ELF-1 (cell line): ENCODE data around the gene NUS1.
"Not testable (repeated sequence)": the region's sequence is repeated elsewhere in the genome, so short reads cannot be mapped to it uniquely, and the experiment has no call there.

Experiments used
- DNase-seq: peaks from one replicate; pipeline ENCODE4 v3.0.0-alpha.2; 2016; ENCODE audit warnings: low read depth, low spot score

The NUS1 gene

DNA sequence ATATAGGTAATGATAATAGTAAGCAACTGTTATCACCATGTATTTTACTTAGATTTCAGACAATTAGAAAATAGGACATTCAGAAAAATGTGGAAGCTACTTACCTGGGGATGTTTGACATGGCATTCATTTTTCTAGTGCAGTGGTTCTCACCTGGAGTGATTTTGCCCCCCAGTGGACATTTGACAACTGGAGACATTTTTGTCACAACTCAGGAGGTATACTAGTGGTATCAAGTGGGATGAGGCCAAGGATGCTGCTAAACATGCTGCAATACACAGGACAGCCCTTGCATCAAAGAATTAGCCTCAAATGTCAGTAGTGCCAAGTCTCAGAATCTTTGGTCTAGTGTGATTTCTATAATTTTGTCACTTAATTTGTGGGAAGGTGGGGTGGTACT, 36.1 kb downstream of the NUS1 start:
- no peak for DNase-seq

GRCh38 chr6:117718895-117719294, 43.6 kb downstream of the NUS1 start:
- DNase-seq = no peak

DNA sequence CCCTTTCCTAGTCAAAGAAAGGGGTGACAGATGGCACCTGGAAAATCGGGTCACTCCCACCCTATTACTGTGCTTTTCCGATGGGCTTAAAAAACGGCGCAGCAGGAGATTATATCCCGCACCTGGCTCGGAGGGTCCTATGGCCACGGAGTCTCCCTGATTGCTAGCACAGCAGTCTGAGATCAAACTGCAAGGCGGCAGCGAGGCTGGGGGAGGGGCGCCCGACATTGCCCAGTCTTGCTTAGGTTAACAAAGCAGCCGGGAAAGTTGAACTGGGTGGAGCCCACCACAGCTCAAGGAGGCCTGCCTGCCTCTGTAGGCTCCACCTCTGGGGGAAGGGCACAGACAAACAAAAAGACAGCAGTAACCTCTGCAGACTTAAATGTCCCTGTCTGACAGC, 46.3 kb downstream of the NUS1 start:
- not testable (repeated sequence) for DNase-seq

- no peak for DNase-seq
Measured at GRCh38 chr6:117728626-117729025, 53.4 kb downstream of the NUS1 start.

DNA sequence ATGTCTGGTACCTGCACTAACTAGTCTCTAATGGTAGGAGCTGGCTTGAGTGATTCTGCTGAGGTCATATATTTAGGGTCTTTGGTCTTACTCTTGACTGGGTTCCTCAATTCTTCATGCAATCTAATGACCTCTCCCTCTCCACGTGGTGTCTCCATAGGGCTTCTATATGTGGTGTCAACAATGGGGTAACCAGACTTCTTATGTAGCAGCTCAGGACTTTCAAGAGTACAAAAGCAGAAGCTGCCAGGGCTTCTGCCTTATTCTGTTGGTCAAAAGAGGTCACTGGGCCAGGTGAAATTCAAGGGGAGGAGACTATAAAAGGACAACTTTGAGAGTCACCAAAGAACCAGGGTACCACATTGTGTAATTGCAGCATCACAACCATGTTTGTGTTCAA, 54.3 kb downstream of the NUS1 start:
- no peak for DNase-seq

- DNase-seq = no peak
Measured at GRCh38 chr6:117733341-117733740, 58.1 kb downstream of the NUS1 start.

DNA sequence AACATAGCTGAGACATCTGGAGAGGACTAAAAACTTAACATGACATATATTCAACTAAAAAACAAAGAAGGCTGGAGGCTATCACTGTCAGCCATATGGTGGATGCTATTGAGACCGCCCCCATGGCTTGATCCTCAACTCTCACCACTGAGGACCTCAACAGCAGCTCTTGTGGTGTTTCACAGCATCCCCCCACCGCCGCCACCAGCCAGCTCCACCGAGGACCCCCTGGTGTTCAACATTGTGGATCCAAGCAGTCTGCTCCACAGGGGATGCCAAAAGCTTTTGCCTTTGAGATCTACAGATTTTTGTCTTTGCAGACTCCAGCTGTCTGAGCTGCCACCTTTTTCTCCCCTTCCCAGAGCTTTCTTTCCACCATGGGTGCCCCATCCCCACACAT, 64.6 kb downstream of the NUS1 start:
- peak; percentile 27 for DNase-seq

- DNase-seq = no peak
Measured at GRCh38 chr6:117740605-117741004, 65.3 kb downstream of the NUS1 start.

GRCh38 chr6:117750675-117751074, 75.4 kb downstream of the NUS1 start:
- DNase-seq = not testable (repeated sequence)
